CD14-positive monocyte (primary cell): ENCODE results near the gene SPATA12. TPM values are rescaled to one million over a fixed set of nuclear protein-coding genes. Genes with fewer than 3 reads are reported as not detected.

Experiments used
- DNase-seq, 3 donors: peaks; one replicate each; pipeline ENCODE4 v3.0.0-alpha.2; 2011 to 2022
- H2AFZ ChIP-seq: 2 replicates; pipeline ENCODE4 v1.6.0; 2012; ENCODE audit warnings: mild to moderate bottlenecking, low read depth, low read length, inconsistent platforms; ENCODE audit not compliant: insufficient read depth, poor library complexity, severe bottlenecking
- H3K27ac ChIP-seq, 2 donors: 1 replicate in 1 of 2; 2 replicates in 1 of 2; pipeline ENCODE4 v1.5.1; 2012 to 2013; ENCODE audit warnings: low read length in 2 of 2, control low read depth in 1 of 2, inconsistent platforms in 1 of 2, low read depth in 1 of 2, mild to moderate bottlenecking in 1 of 2
- H3K27me3 ChIP-seq, 2 donors: one replicate each; pipeline versions ENCODE4 v1.6.0 to v1.6.1; 2011 to 2013; ENCODE audit warnings: low read length in 2 of 2; ENCODE audit not compliant: control insufficient read depth in 2 of 2, insufficient read depth in 2 of 2
- H3K36me3 ChIP-seq, 2 donors: replicated peaks in 1 of 2; 1 replicate in 1 of 2; 2 replicates in 1 of 2; pipeline versions ENCODE4 v1.5.1 to v1.6.1; 2012 to 2013; ENCODE audit warnings: low read length in 2 of 2, control low read depth in 1 of 2, inconsistent platforms in 1 of 2, mild to moderate bottlenecking in 1 of 2; ENCODE audit not compliant: insufficient read depth in 2 of 2, control insufficient read depth in 1 of 2
- H3K4me1 ChIP-seq, 2 donors: 1 replicate in 1 of 2; 2 replicates in 1 of 2; pipeline versions ENCODE4 v1.5.1 to v1.6.1; 2012 to 2013; ENCODE audit warnings: low read length in 2 of 2, control low read depth in 1 of 2, inconsistent platforms in 1 of 2, mild to moderate bottlenecking in 1 of 2, moderate library complexity in 1 of 2; ENCODE audit not compliant: insufficient read depth in 2 of 2, control insufficient read depth in 1 of 2
- H3K4me2 ChIP-seq: replicated peaks from 2 replicates; pipeline ENCODE3; 2012; ENCODE audit warnings: low read length, moderate library complexity, mild to moderate bottlenecking; ENCODE audit not compliant: poor library complexity, severe bottlenecking; ENCODE audit errors: extremely low read depth
- H3K4me3 ChIP-seq, 3 experiments: fragments of 200-600 bp in 1 of 3; sonication (generic) in 1 of 3; replicated peaks in 1 of 3; 1 replicate in 2 of 3; 2 replicates in 1 of 3; pipeline ENCODE4 v1.5.1; 2011 to 2013; ENCODE audit warnings: low read length in 3 of 3, mild to moderate bottlenecking in 3 of 3, control low read depth in 2 of 3, low read depth in 2 of 3, inconsistent platforms in 1 of 3, moderate library complexity in 1 of 3
- H3K79me2 ChIP-seq: 2 replicates; pipeline ENCODE4 v1.6.0; 2012; ENCODE audit warnings: mild to moderate bottlenecking, control low read depth, inconsistent platforms, low read length, moderate library complexity; ENCODE audit not compliant: insufficient read depth
- H3K9ac ChIP-seq: 2 replicates; pipeline ENCODE4 v1.6.0; 2017; ENCODE audit warnings: low read length, mild to moderate bottlenecking; ENCODE audit not compliant: insufficient read depth, poor library complexity, severe bottlenecking
- H3K9me3 ChIP-seq, 2 donors: replicated peaks in 1 of 2; 1 replicate in 1 of 2; 2 replicates in 1 of 2; pipeline versions ENCODE4 v1.5.1 to v1.6.1; 2012 to 2013; ENCODE audit warnings: low read length in 2 of 2, control low read depth in 1 of 2; ENCODE audit not compliant: control insufficient read depth in 1 of 2, insufficient read depth in 1 of 2
- H4K20me1 ChIP-seq: 2 replicates; pipeline ENCODE4 v1.6.0; 2012; ENCODE audit warnings: mild to moderate bottlenecking, low read length, control low read depth, moderate library complexity; ENCODE audit not compliant: insufficient read depth
- H3K27ac Mint-ChIP-seq, 7 donors: one replicate each; pipeline ENCODE4 v1.8.0; 2020; ENCODE audit warnings: mild to moderate bottlenecking in 7 of 7, mixed read lengths in 7 of 7, moderate library complexity in 6 of 7, inconsistent platforms in 2 of 7
- H3K27me3 Mint-ChIP-seq, 3 donors: one replicate each; pipeline ENCODE4 v1.8.0; 2021 to 2022; ENCODE audit warnings: low read depth in 3 of 3, mild to moderate bottlenecking in 3 of 3, mixed read lengths in 3 of 3, moderate library complexity in 3 of 3, inconsistent platforms in 1 of 3
- H3K36me3 Mint-ChIP-seq, 2 donors: one replicate each; pipeline ENCODE4 v1.8.0; 2020; ENCODE audit warnings: mixed read lengths in 2 of 2, inconsistent platforms in 1 of 2, mild to moderate bottlenecking in 1 of 2
- H3K4me1 Mint-ChIP-seq: one replicate; pipeline ENCODE4 v1.8.0; 2020; ENCODE audit warnings: mild to moderate bottlenecking, mixed read lengths
- H3K4me3 Mint-ChIP-seq, 2 donors: one replicate each; pipeline ENCODE4 v1.8.0; 2020; ENCODE audit warnings: mild to moderate bottlenecking in 2 of 2, mixed read lengths in 2 of 2, moderate library complexity in 1 of 2
- H3K9me3 Mint-ChIP-seq, 7 donors: one replicate each; pipeline ENCODE4 v1.8.0; 2020 to 2022; ENCODE audit warnings: mixed read lengths in 7 of 7, mild to moderate bottlenecking in 6 of 7, moderate library complexity in 6 of 7, inconsistent platforms in 2 of 7
- CTCF ChIP-seq: fragments of 200-600 bp; IDR thresholded peaks from one replicate; pipeline ENCODE4 v1.8.0; 2022; ENCODE audit warnings: antibody characterized with exemption, mild to moderate bottlenecking
- WGBS: methylation state at CpG from one replicate; pipeline ENCODE4 v1.1.5; 2013; ENCODE audit warnings: missing lambda C conversion rate; ENCODE audit not compliant: insufficient coverage; 5-methylcytosine and 5-hydroxymethylcytosine counted together
- intact Hi-C, 2 donors: fragments of 100-400 bp; cut with micrococcal nuclease; formaldehyde crosslinking; loops; one replicate each; pipeline versions ENCODE4 v1.15.0 to v1.15.1; 2023
- polyA plus RNA-seq, 3 donors: library from polyadenylated mRNA; depleted of rRNA in 1 of 3; unstranded in 2 of 3; stranded (reverse) in 1 of 3; fragments of 300-500 nt in 2 of 3; fragments of >200 nt in 1 of 3; fragmentation: Illumina TruSeq in 2 of 3; gene quantifications; 1 replicate in 2 of 3; 2 replicates in 1 of 3; pipeline ENCODE4 v1.2.3, GENCODE V29; 2012 to 2021

The SPATA12 gene
- polyA plus RNA-seq, 3 donors = 0.07 to 0.16 (median 0.10) TPM

GRCh38 chr3:57059411-57059810 is 1.1 kb upstream of the SPATA12 start:
- WGBS = no CpG with 5 or more reads among the region's 3 CpGs

GRCh38 chr3:57061556-57061955 is 1.1 kb downstream of the SPATA12 start:
- no peak for DNase-seq
- Mint-ChIP-seq H3K4me1 (peaks cover 56% of the 10 kb centered on the region), H3K4me3 (no peak overlapping the region), H3K9me3 (peaks cover 0 to 2% (median 0%) of the 10 kb centered on the region in 7 donors), H3K36me3 (peaks cover 0 to 6% of the 10 kb centered on the region in 2 donors), H3K27ac (peak overlapping the region in 4 of 7 donors; percentile 3 to 94 (median 58)), H3K27me3 (peaks cover 2% of the 10 kb centered on the region in 3 donors)
- Histone ChIP-seq H3K9ac (no peak overlapping the region), H3K36me3 (no peaks in the 10 kb centered on the region), H2AFZ (no peak overlapping the region), H4K20me1 (no peaks in the 10 kb centered on the region), H3K79me2 (no peaks in the 10 kb centered on the region), H3K27ac (peak overlapping the region in 1 of 2 donors; percentile 83), H3K4me2 (no peak overlapping the region), H3K27me3 (no peaks in the 10 kb centered on the region), H3K4me1 (peaks cover 50 to 58% of the 10 kb centered on the region in 2 donors), H3K9me3 (no peaks in the 10 kb centered on the region), H3K4me3 (no peak overlapping the region)
- no CpG with 5 or more reads among the region's 3 CpGs for WGBS
- TF ChIP-seq CTCF = no peak
- intact Hi-C loops = no loop called here

More at GRCh38 chr3:57059411-57059810, 1.1 kb upstream of the SPATA12 start:
- Mint-ChIP-seq H3K27ac (peak overlapping the region; percentile 76 to 96 (median 84)), H3K27me3 (peaks cover 2 to 3% (median 3%) of the 10 kb centered on the region in 3 donors), H3K9me3 (peaks cover 0 to 2% (median 0%) of the 10 kb centered on the region in 7 donors), H3K36me3 (peaks cover 0 to 5% of the 10 kb centered on the region in 2 donors), H3K4me3 (no peak overlapping the region), H3K4me1 (peaks cover 48% of the 10 kb centered on the region)
- Histone ChIP-seq H3K36me3 (no peaks in the 10 kb centered on the region), H3K4me3 (no peak overlapping the region), H2AFZ (no peak overlapping the region), H3K27ac (peak overlapping the region; percentile 75 to 83), H3K79me2 (no peaks in the 10 kb centered on the region), H3K9ac (no peak overlapping the region), H3K4me2 (no peak overlapping the region), H3K27me3 (no peaks in the 10 kb centered on the region), H3K9me3 (no peaks in the 10 kb centered on the region), H4K20me1 (no peaks in the 10 kb centered on the region), H3K4me1 (peaks cover 42 to 47% of the 10 kb centered on the region in 2 donors)
- intact Hi-C loops = no loop called here
- TF ChIP-seq CTCF = no peak
- DNase-seq = peak; percentile 44 to 68 (median 63)
